PC-3 (cell line): ENCODE results near the gene PKNOX1. TPM values are rescaled to one million over a fixed set of nuclear protein-coding genes. Genes with fewer than 3 reads are reported as not detected.
"Not testable (repeated sequence)": the region's sequence is repeated elsewhere in the genome, so short reads cannot be mapped to it uniquely, and the experiment has no call there.

ENCODE experiments used
- ATAC-seq: fragments of 200-7000 bp; cut with Tn5 transposase; 2 replicates; pipeline ENCODE4 v1.9.1; 2020; ENCODE audit warnings: mild to moderate bottlenecking, moderate library complexity
- BruUV-seq: library from RNA; stranded (reverse); fragments of 400-500 nt; replicated peaks from 2 replicates; lab custom pipeline; 2021; lab: Mats Ljungman, UMichigan
- CTCF ChIA-PET: fragments of 300-600 bp; sonication (Branson Sonifier 250); formaldehyde crosslinking; loops from one replicate; lab custom pipeline; 2022; ENCODE audit warnings: antibody characterized with exemption; lab: Charles Lee
- POLR2A ChIA-PET: fragments of 300-600 bp; sonication (Branson Sonifier 250); formaldehyde crosslinking; loops from one replicate; lab custom pipeline; 2022; ENCODE audit warnings: antibody characterized with exemption; ENCODE audit not compliant: unreplicated experiment; lab: Charles Lee
- DNase-seq: peaks from one replicate; pipeline ENCODE4 v3.0.0-alpha.2; 2015
- H2AFZ ChIP-seq: fragments of 300-600 bp; sonication (generic); 2 replicates; pipeline ENCODE4 v1.6.0; 2016; ENCODE audit warnings: antibody characterized with exemption, low read length
- H3F3A ChIP-seq: fragments of 300-600 bp; sonication (generic); one replicate; pipeline ENCODE4 v1.6.0; 2017; ENCODE audit warnings: antibody characterized with exemption, low read length, control low read depth, mild to moderate bottlenecking; ENCODE audit not compliant: unreplicated experiment
- H3K27ac ChIP-seq: fragments of 300-600 bp; sonication (generic); 2 replicates; pipeline ENCODE4 v1.5.1; 2016; ENCODE audit warnings: mild to moderate bottlenecking, low read length
- H3K27me3 ChIP-seq: fragments of 300-600 bp; sonication (generic); 2 replicates; pipeline ENCODE4 v1.6.1; 2016; ENCODE audit warnings: low read length, mixed read lengths
- H3K36me3 ChIP-seq: fragments of 300-600 bp; sonication (generic); 2 replicates; pipeline ENCODE4 v1.6.1; 2016; ENCODE audit warnings: low read depth, mixed run types, low read length, mixed read lengths
- H3K4me1 ChIP-seq: fragments of 300-600 bp; sonication (generic); 2 replicates; pipeline ENCODE4 v1.5.1; 2016; ENCODE audit warnings: low read length; ENCODE audit not compliant: insufficient read depth
- H3K4me2 ChIP-seq: fragments of 300-600 bp; sonication (generic); 2 replicates; pipeline ENCODE4 v1.6.0; 2016; ENCODE audit warnings: low read length
- H3K4me3 ChIP-seq: fragments of 300-600 bp; sonication (generic); 2 replicates; pipeline ENCODE4 v1.5.1; 2016; ENCODE audit warnings: mild to moderate bottlenecking, low read length, mixed read lengths
- H3K79me2 ChIP-seq: fragments of 300-600 bp; sonication (generic); 2 replicates; pipeline ENCODE4 v1.6.1; 2017; ENCODE audit warnings: low read length, mixed read lengths
- H3K9ac ChIP-seq: fragments of 300-600 bp; sonication (generic); 2 replicates; pipeline ENCODE4 v1.6.0; 2016; ENCODE audit warnings: mild to moderate bottlenecking, low read length
- H3K9me2 ChIP-seq: fragments of 300-600 bp; sonication (generic); replicated peaks from 2 replicates; pipeline ENCODE4 v1.6.1; 2016; ENCODE audit warnings: mixed run types, low read length, mixed read lengths
- H3K9me3 ChIP-seq: fragments of 300-600 bp; sonication (generic); 2 replicates; pipeline ENCODE4 v1.6.1; 2016; ENCODE audit warnings: low read length, mixed read lengths
- H4K20me1 ChIP-seq: fragments of 300-600 bp; sonication (generic); 2 replicates; pipeline ENCODE4 v1.6.1; 2016; ENCODE audit warnings: low read length, mixed read lengths
- EZH2 ChIP-seq: fragments of 300-600 bp; sonication (generic); IDR thresholded peaks from one replicate; pipeline ENCODE4 v1.6.1; 2017; ENCODE audit warnings: antibody characterized with exemption, mild to moderate bottlenecking, low read length; ENCODE audit not compliant: unreplicated experiment
- EZH2phosphoT487 ChIP-seq: fragments of 300-600 bp; sonication (generic); IDR thresholded peaks from 2 replicates; pipeline ENCODE4 v1.6.1; 2018; ENCODE audit warnings: mild to moderate bottlenecking, antibody characterized with exemption, low read length, borderline replicate concordance
- intact Hi-C: fragments of 100-400 bp; cut with micrococcal nuclease; formaldehyde crosslinking; loops from 2 replicates; pipeline ENCODE4 v1.9.0; 2023
- total RNA-seq: library from RNA; depleted of rRNA; stranded (reverse); fragments of >200 nt; gene quantifications from 2 replicates; pipeline ENCODE4 v1.2.3, GENCODE V29; 2014
- TF ChIP-seq, protein P1 (sequence below): fragments of 300-600 bp; sonication (generic); conservative IDR thresholded peaks from 2 replicates; pipeline ENCODE4 v1.5.1; 2017; ENCODE audit warnings: antibody characterized with exemption, low read depth, mild to moderate bottlenecking, low read length

The PKNOX1 gene
- total RNA-seq, 1 experiment from 2014 or later = 19.7 TPM

DNA sequence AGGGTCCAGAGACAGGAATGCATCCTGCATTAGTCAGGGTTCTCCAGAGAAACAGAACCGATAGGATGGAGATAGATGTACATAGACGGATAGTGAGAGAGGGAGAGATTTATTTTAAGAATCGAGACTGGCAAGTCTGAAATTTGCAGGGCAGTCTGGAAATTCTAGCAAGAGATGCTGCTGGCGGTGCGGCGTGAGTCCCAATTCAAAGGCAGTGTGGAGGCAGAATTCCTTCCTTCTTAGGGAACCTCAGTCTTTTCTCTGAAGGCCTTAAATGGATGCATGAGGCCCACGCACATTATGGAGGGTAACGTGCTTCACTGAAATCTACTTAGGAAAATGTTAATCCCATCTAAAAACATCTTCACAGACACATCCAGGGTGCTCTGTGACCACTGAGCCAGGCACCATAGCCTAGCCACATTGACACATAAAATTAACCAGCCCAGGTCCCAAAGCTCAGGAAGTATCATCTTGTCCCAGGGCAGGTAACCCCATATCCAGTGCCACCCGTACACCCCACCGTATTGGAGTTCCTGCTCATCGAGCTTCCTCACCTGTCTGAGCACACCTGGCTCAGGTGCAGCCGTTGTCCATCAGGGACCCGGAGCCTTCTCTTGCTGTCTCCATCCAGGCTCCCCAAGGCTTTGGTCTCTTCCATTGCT is 9.7 kb upstream of the PKNOX1 start:
- no peak for ATAC-seq
- Histone ChIP-seq H3K79me2 (no peaks in the 10 kb centered on the region), H3K9me2 (no peaks in the 10 kb centered on the region), H3F3A (no peaks in the 10 kb centered on the region), H3K36me3 (no peaks in the 10 kb centered on the region), H3K27ac (no peak overlapping the region), H3K4me2 (no peak overlapping the region), H3K9ac (no peak overlapping the region), H4K20me1 (no peaks in the 10 kb centered on the region), H3K4me3 (no peak overlapping the region), H3K27me3 (no peaks in the 10 kb centered on the region), H2AFZ (no peak overlapping the region), H3K4me1 (no peaks in the 10 kb centered on the region), H3K9me3 (no peaks in the 10 kb centered on the region)
- intact Hi-C loops = no loop called here
- ChIA-PET CTCF (no interaction called here), POLR2A (interaction anchor here (0.7 kb wide), 1 partner anchor 743 kb away, joined by 3 read pairs; no protein-coding TSS in a partner anchor)
- BruUV-seq = no TSS peak
- TF ChIP-seq, protein P1, sequence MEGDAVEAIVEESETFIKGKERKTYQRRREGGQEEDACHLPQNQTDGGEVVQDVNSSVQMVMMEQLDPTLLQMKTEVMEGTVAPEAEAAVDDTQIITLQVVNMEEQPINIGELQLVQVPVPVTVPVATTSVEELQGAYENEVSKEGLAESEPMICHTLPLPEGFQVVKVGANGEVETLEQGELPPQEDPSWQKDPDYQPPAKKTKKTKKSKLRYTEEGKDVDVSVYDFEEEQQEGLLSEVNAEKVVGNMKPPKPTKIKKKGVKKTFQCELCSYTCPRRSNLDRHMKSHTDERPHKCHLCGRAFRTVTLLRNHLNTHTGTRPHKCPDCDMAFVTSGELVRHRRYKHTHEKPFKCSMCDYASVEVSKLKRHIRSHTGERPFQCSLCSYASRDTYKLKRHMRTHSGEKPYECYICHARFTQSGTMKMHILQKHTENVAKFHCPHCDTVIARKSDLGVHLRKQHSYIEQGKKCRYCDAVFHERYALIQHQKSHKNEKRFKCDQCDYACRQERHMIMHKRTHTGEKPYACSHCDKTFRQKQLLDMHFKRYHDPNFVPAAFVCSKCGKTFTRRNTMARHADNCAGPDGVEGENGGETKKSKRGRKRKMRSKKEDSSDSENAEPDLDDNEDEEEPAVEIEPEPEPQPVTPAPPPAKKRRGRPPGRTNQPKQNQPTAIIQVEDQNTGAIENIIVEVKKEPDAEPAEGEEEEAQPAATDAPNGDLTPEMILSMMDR = no peak
- TF ChIP-seq EZH2phosphoT487 (no peak), EZH2 (no peak)
- no peak for DNase-seq

DNA sequence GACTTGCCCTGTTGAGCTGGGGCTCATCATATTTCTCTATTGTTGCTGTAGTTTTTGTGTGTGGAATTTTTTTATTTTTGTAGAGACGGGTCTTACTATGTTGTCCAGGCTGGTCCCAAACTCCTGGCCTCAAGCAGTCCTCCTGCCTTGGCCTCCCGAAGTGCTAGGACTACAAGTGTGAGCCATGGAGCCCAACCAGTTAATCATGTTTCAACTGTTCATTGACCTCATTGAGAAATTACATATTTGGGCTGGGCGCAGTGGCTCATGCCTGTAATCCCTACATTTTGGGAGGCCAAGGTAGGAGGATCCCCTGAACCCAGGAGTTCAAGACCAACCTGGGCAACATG is 9.2 kb upstream of the PKNOX1 start:
- BruUV-seq = no TSS peak
- no peak overlapping the region for H3K4me2 ChIP-seq
- ChIA-PET CTCF (no interaction called here), POLR2A (interaction anchor here (0.7 kb wide), 1 partner anchor 742 kb away, joined by 3 read pairs; no protein-coding TSS in a partner anchor)
- H4K20me1 ChIP-seq = no peaks in the 10 kb centered on the region
- H3K9me2 ChIP-seq = no peaks in the 10 kb centered on the region
- H3K9me3 ChIP-seq = no peaks in the 10 kb centered on the region
- no peak overlapping the region for H3K9ac ChIP-seq
- no peak for TF ChIP-seq EZH2phosphoT487
- TF ChIP-seq, protein P1 = no peak
- no peak for TF ChIP-seq EZH2
- no peaks in the 10 kb centered on the region for H3K27me3 ChIP-seq
- H3K27ac ChIP-seq = no peak overlapping the region
- no peak overlapping the region for H2AFZ ChIP-seq
- H3K36me3 ChIP-seq = no peaks in the 10 kb centered on the region
- no peaks in the 10 kb centered on the region for H3K4me1 ChIP-seq
- ATAC-seq (no peak), DNase-seq (no peak)
- no peaks in the 10 kb centered on the region for H3F3A ChIP-seq
- H3K79me2 ChIP-seq = no peaks in the 10 kb centered on the region
- intact Hi-C loops = no loop called here
- H3K4me3 ChIP-seq = no peak overlapping the region

DNA sequence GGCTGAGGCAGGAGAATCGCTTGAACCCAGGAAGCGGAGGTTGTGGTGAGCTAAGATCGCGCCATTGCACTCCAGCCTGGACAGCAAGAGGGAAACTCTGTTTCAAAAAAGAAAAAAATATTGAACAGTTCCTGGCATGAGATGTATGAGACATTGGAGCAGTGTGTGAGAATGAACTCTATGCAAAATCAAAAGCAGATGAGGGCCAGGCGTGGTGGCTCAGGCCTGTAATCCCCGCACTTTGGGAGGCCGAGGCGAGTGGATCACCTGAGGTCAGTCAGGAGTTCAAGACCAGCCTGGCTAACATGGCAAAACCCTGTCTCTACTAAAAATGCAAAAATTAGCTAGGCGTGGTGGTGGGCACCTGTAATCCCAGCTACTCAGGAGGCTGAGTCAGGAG is 6.7 kb upstream of the PKNOX1 start:
- DNase-seq, H3K27me3 ChIP-seq, H3K4me3 ChIP-seq, H3K27ac ChIP-seq, H3K4me2 ChIP-seq, H4K20me1 ChIP-seq, H3K36me3 ChIP-seq, H3K9me3 ChIP-seq, H2AFZ ChIP-seq, intact Hi-C loops, H3K4me1 ChIP-seq, ATAC-seq, H3K9me2 ChIP-seq, H3F3A ChIP-seq, CTCF ChIA-PET, H3K9ac ChIP-seq, H3K79me2 ChIP-seq, BruUV-seq, POLR2A ChIA-PET: not testable (repeated sequence)
